ENCODE measurements around the gene ATXN1. TPM values are rescaled to one million over a fixed set of nuclear protein-coding genes. Genes with fewer than 3 reads are reported as not detected.

The ATXN1 gene
- polyA plus RNA-seq, 1 donor (not counting 4 experiments of a cell fraction or from before 2014, with no cell fraction given) = 9.7 TPM

DNA sequence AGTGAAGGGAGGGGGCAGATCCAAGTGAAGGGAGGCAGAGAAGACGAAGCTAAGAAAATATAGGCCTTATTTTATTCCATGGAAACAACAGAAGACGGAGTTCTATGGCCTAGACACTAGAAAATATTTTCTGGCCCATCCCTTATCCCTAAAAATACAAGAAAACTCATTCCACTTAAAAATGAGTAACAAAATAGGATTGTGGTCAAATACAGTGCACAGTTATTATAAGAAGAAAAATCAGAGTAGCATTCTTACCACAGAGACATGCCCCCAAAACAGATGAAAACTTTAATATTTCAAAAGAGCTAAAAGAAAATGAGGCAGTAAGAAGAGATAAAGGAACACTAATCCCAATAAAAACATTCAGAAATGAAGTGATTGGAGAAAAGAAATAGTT is 320.0 kb downstream of the ATXN1 start:
- no peak for FAIRE-seq
- Histone ChIP-seq H3K27me3 (ENCODE audit: control insufficient read depth, extremely low read depth, insufficient read depth, low read length) (no peaks in the 10 kb centered on the region), H3K27ac (ENCODE audit: control insufficient read depth, insufficient read depth, low read length) (no peak overlapping the region), H4K20me1 (ENCODE audit: control insufficient read depth, extremely low read depth, insufficient read depth, low read length) (no peaks in the 10 kb centered on the region), H3K9ac (ENCODE audit: control insufficient read depth, extremely low read depth, insufficient read depth, low read length) (no peak overlapping the region), H3K4me3 (ENCODE audit: control insufficient read depth in 2 of 3, extremely low read depth in 1 of 3, insufficient read depth in 2 of 3, low read depth in 1 of 3, low read length in 3 of 3) (no peak overlapping the region), H3K9me3 (ENCODE audit: control insufficient read depth, low read depth, low read length) (no peaks in the 10 kb centered on the region), H3K9me1 (ENCODE audit: control insufficient read depth, extremely low read depth, insufficient read depth, low read length) (no peaks in the 10 kb centered on the region), H3K4me1 (ENCODE audit: control insufficient read depth, extremely low read depth, insufficient read depth, low read length) (peaks cover 6% of the 10 kb centered on the region), H2AFZ (ENCODE audit: control insufficient read depth, low read length) (no peak overlapping the region), H3K79me2 (ENCODE audit: control insufficient read depth, insufficient read depth, low read length) (no peaks in the 10 kb centered on the region), H3K36me3 (ENCODE audit: control insufficient read depth in 2 of 2, extremely low read depth in 1 of 2, insufficient read depth in 2 of 2, low read length in 2 of 2) (no peaks in the 10 kb centered on the region), H3K4me2 (ENCODE audit: control insufficient read depth, extremely low read depth, insufficient read depth, low read depth, low read length) (no peak overlapping the region)
- DNase-seq (ENCODE audit: low read depth, low spot score) = no peak
- TF ChIP-seq, protein P1, sequence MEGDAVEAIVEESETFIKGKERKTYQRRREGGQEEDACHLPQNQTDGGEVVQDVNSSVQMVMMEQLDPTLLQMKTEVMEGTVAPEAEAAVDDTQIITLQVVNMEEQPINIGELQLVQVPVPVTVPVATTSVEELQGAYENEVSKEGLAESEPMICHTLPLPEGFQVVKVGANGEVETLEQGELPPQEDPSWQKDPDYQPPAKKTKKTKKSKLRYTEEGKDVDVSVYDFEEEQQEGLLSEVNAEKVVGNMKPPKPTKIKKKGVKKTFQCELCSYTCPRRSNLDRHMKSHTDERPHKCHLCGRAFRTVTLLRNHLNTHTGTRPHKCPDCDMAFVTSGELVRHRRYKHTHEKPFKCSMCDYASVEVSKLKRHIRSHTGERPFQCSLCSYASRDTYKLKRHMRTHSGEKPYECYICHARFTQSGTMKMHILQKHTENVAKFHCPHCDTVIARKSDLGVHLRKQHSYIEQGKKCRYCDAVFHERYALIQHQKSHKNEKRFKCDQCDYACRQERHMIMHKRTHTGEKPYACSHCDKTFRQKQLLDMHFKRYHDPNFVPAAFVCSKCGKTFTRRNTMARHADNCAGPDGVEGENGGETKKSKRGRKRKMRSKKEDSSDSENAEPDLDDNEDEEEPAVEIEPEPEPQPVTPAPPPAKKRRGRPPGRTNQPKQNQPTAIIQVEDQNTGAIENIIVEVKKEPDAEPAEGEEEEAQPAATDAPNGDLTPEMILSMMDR (optimal IDR thresholded peaks at IDR 0.05 in 1 of 3, IDR thresholded peaks at IDR 0.05 in 1 of 3, conservative IDR thresholded peaks at IDR 0.05 in 1 of 3; ENCODE audit: extremely low read depth in 1 of 3, insufficient read depth in 2 of 3, low read length in 3 of 3) = no peak
- no peak for TF ChIP-seq EZH2 (IDR thresholded peaks at IDR 0.05; ENCODE audit: low read length)
- dilution Hi-C loops (cut with MboI; ENCODE audit: extremely low pct_ligation_motif_present, low sequenced_read_pairs) = no loop called here

GRCh38 chr6:16440636-16441212 is 320.5 kb downstream of the ATXN1 start:
- dilution Hi-C loops (cut with MboI; ENCODE audit: extremely low pct_ligation_motif_present, low sequenced_read_pairs) = no loop called here
- Histone ChIP-seq H3K4me3 (ENCODE audit: control insufficient read depth in 2 of 3, extremely low read depth in 1 of 3, insufficient read depth in 2 of 3, low read depth in 1 of 3, low read length in 3 of 3) (no peak overlapping the region), H3K79me2 (ENCODE audit: control insufficient read depth, insufficient read depth, low read length) (no peaks in the 10 kb centered on the region), H4K20me1 (ENCODE audit: control insufficient read depth, extremely low read depth, insufficient read depth, low read length) (no peaks in the 10 kb centered on the region), H3K9me3 (ENCODE audit: control insufficient read depth, low read depth, low read length) (no peaks in the 10 kb centered on the region), H3K9me1 (ENCODE audit: control insufficient read depth, extremely low read depth, insufficient read depth, low read length) (no peaks in the 10 kb centered on the region), H3K9ac (ENCODE audit: control insufficient read depth, extremely low read depth, insufficient read depth, low read length) (no peak overlapping the region), H3K36me3 (ENCODE audit: control insufficient read depth in 2 of 2, extremely low read depth in 1 of 2, insufficient read depth in 2 of 2, low read length in 2 of 2) (no peaks in the 10 kb centered on the region), H3K4me2 (ENCODE audit: control insufficient read depth, extremely low read depth, insufficient read depth, low read depth, low read length) (no peak overlapping the region), H3K27ac (ENCODE audit: control insufficient read depth, insufficient read depth, low read length) (no peak overlapping the region), H2AFZ (ENCODE audit: control insufficient read depth, low read length) (no peak overlapping the region), H3K4me1 (ENCODE audit: control insufficient read depth, extremely low read depth, insufficient read depth, low read length) (peaks cover 6% of the 10 kb centered on the region), H3K27me3 (ENCODE audit: control insufficient read depth, extremely low read depth, insufficient read depth, low read length) (no peaks in the 10 kb centered on the region)
- TF ChIP-seq EZH2 (IDR thresholded peaks at IDR 0.05; ENCODE audit: low read length) = no peak
- TF ChIP-seq, protein P1 (optimal IDR thresholded peaks at IDR 0.05 in 1 of 3, IDR thresholded peaks at IDR 0.05 in 1 of 3, conservative IDR thresholded peaks at IDR 0.05 in 1 of 3; ENCODE audit: extremely low read depth in 1 of 3, insufficient read depth in 2 of 3, low read length in 3 of 3) = no peak
- no peak for DNase-seq (ENCODE audit: low read depth, low spot score)
- FAIRE-seq = no peak

Data from keratinocyte (primary cell).